Dendritic cell treated with granulocyte-macrophage colony-stimulating factor and Interleukin-4, amounts not matched to agents 40 ng/mL and 50 ng/mL, for 4 days (primary cell): ENCODE results near the gene MINDY3.

Experiments
- H3K27ac Mint-ChIP-seq: one replicate; pipeline ENCODE4 v1.8.0; 2022; ENCODE audit warnings: mild to moderate bottlenecking, mixed read lengths
- H3K27me3 Mint-ChIP-seq: one replicate; pipeline ENCODE4 v1.8.0; 2022; ENCODE audit warnings: mild to moderate bottlenecking, mixed read lengths
- H3K36me3 Mint-ChIP-seq: one replicate; pipeline ENCODE4 v1.8.0; 2022; ENCODE audit warnings: low read depth, mixed read lengths
- H3K4me1 Mint-ChIP-seq: one replicate; pipeline ENCODE4 v1.8.0; 2022; ENCODE audit warnings: low read depth, mixed read lengths
- H3K4me3 Mint-ChIP-seq: one replicate; pipeline ENCODE4 v1.8.0; 2022; ENCODE audit warnings: mild to moderate bottlenecking, moderate library complexity, mixed read lengths
- H3K9me3 Mint-ChIP-seq: one replicate; pipeline ENCODE4 v1.8.0; 2022; ENCODE audit warnings: mixed read lengths
- intact Hi-C: fragments of 100-400 bp; cut with micrococcal nuclease; formaldehyde crosslinking; loops from one replicate; pipeline ENCODE4 v1.15.0; 2022

Gene MINDY3

DNA sequence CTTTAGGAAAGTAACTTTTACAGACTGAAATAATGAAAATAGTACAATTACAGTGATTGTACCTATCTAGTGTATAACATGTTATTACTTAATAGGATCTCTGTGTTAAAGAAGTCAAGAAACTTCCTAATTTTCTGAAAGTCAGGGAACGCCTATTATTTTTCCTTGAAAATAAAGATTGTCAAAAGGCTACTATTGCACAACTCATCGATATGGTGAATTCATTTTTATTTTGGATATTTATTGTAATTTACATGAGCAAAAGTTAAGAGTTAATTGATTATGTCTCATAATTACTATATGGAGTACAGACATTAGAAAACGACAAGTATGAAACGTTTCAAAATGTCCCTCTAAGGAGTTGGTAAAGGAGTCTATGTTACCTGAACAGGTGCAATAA is 12.8 kb downstream of the MINDY3 start:
- Mint-ChIP-seq H3K27me3 (no peaks in the 10 kb centered on the region), H3K4me3 (no peak overlapping the region), H3K9me3 (peaks cover 29% of the 10 kb centered on the region), H3K4me1 (peaks cover 32% of the 10 kb centered on the region), H3K27ac (no peak overlapping the region), H3K36me3 (peaks cover 36% of the 10 kb centered on the region)
- intact Hi-C loops = no loop called here

DNA sequence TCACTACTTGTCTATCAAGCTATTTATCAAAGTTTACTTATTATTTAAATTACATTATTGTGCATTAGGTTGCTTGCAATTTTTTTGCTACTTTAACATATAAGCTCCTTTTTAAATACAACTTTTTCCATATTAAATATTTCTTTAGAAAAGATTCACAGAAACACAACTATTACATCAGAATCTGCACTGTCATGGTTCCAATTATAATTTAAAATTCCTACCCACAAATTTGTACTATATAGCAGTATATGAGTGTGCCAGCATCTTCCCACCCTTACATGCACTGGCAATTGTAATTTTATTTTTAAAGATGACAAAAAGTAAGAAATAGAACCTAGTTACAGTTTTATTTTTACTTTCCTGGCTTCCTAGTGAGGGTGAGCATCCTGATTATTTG is 15.8 kb downstream of the MINDY3 start:
- Mint-ChIP-seq H3K4me1 (peaks cover 30% of the 10 kb centered on the region), H3K27me3 (no peaks in the 10 kb centered on the region), H3K27ac (no peak overlapping the region), H3K36me3 (peaks cover 9% of the 10 kb centered on the region), H3K4me3 (no peak overlapping the region), H3K9me3 (no peaks in the 10 kb centered on the region)
- intact Hi-C loops = no loop called here

DNA sequence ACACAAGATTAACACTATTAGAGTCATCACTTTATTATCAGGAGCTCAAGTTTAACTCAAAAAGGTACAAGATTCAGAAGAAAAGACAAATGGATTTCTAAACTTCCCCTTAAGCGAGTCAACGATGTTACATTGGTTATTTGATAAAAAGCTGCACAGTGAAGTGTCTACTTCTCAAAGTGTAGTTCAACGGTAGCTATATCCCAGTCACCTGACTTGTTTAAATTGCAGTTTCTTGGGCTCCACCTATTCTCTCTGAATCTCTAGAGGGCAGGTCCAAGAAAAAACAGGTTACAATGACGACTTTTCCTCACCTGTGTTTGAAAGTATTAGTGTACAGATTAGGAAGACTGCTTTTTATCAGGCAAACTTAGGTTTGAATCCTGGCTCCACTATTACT is 16.6 kb downstream of the MINDY3 start:
- Mint-ChIP-seq H3K4me1 (peaks cover 23% of the 10 kb centered on the region), H3K36me3 (peaks cover 13% of the 10 kb centered on the region), H3K4me3 (no peak overlapping the region), H3K27ac (no peak overlapping the region), H3K27me3 (no peaks in the 10 kb centered on the region), H3K9me3 (no peaks in the 10 kb centered on the region)
- intact Hi-C loops = no loop called here

DNA sequence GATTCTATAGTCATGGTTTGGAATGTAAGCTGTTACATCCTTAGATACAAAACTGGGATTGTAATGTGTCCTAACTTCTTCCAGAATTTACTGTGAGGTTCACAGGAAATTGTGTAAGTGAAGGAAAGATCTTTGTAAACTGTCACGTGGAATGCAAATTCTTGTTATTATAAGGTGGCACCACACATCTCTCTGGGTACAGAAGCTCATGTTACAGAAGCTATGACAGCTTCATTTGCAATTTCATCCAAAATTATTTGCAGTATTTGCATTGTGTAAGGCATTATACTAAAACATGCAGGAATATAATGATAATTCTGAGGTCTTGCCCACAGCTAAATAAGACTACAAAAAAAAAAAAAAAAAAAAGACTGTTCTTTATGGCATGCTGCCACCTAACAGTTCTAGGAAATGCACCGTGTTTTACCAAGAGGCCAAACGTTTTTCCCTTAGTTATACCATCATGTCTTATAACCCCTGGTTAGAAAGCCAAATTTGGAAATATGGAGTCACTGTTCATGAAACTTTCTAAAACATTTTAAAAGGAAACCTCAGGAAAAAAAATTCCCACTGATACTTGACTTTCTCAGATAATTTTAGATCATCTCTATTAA is 17.6 kb downstream of the MINDY3 start:
- Mint-ChIP-seq H3K36me3 (peaks cover 7% of the 10 kb centered on the region), H3K9me3 (no peaks in the 10 kb centered on the region), H3K27ac (no peak overlapping the region), H3K4me1 (peaks cover 23% of the 10 kb centered on the region), H3K4me3 (no peak overlapping the region), H3K27me3 (no peaks in the 10 kb centered on the region)
- intact Hi-C loops = no loop called here

DNA sequence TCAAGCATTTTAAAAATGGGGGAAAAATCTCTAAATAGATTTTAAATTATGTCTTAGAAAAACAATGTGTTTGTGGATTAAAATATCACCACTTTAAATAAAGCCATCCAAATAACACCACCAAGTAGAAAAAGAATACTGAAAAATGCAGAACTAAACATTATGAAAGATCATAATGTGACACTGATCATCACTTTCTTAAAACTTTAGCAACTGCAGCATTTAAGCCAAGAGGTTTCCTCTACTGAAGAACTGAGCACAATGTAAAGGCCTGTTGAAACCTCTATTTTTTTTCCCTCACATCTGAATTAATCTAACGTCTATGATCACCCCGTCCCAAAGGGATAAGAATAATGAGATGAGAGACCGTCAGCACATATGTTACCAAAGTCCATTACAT is 18.6 kb downstream of the MINDY3 start:
- intact Hi-C loops = no loop called here
- Mint-ChIP-seq H3K27ac (no peak overlapping the region), H3K36me3 (peaks cover 5% of the 10 kb centered on the region), H3K9me3 (no peaks in the 10 kb centered on the region), H3K27me3 (no peaks in the 10 kb centered on the region), H3K4me1 (peaks cover 23% of the 10 kb centered on the region), H3K4me3 (no peak overlapping the region)

DNA sequence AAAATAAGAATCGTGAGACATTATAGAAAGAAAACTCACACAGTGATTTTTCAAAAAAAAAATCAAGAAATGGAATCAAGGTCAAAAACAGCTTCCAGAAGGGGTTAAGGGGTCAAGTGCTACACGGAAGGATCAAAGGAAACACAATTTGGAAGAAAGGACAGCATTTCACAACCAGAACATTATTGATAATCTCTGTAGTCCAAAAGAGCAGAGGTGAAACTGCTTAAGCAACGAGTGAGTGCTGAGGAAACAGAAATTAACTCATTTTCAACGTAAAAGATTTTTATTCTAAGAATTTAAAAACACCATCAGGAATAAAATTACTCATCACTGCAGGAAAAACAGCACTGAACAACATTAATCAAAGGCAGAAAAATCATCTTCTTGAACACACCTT is 23.5 kb downstream of the MINDY3 start:
- no peaks in the 10 kb centered on the region for H3K9me3 Mint-ChIP-seq

DNA sequence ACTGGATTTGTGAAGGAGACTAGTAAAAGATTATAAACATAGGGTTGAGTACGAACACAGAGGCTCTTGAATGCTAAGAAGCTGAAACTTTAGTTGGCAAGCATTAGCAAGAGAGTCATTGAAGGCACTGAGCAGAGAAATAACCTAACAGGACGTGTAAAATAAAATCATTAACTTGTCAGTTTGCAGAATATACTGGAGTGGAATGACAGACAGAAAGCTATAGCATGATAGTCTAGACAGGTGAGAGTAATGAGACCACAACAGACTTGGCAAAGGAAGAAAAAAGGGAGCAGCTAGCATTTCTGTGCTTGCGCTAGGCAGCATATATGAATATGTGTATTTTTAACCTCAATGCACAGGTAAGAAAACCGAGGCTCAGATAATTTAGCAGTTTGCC is 30.8 kb downstream of the MINDY3 start:
- intact Hi-C loops = no loop called here
- no peak overlapping the region for H3K27ac Mint-ChIP-seq
- no peaks in the 10 kb centered on the region for H3K4me1 Mint-ChIP-seq
- no peaks in the 10 kb centered on the region for H3K27me3 Mint-ChIP-seq
- H3K4me3 Mint-ChIP-seq = no peak overlapping the region
- peaks cover 68% of the 10 kb centered on the region for H3K36me3 Mint-ChIP-seq
- no peaks in the 10 kb centered on the region for H3K9me3 Mint-ChIP-seq

More for the DNA sequence above, 23.5 kb downstream of the MINDY3 start:
- Mint-ChIP-seq H3K4me3 (no peak overlapping the region), H3K4me1 (peaks cover 5% of the 10 kb centered on the region), H3K27ac (no peak overlapping the region), H3K27me3 (no peaks in the 10 kb centered on the region), H3K36me3 (peaks cover 24% of the 10 kb centered on the region)
- intact Hi-C loops = no loop called here

DNA sequence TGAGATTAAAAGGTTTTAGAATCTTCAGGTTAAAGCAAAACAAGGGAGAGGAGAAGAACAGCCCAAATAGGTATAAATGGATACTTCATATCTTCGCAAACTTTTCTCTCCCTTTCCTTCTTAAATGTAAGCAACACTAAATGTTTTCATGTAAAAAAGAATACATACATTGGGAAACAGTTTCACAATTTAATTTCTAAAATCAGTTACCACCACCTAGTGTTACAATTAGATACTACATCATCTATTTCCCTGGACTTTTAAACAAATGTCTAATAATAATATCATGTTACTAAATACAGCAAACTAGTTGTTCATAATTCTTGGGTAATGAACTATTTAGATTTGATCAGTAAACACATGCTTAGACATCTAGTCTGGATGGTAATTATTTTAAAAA is 35.8 kb downstream of the MINDY3 start:
- no peaks in the 10 kb centered on the region for H3K9me3 Mint-ChIP-seq
- H3K27me3 Mint-ChIP-seq = no peaks in the 10 kb centered on the region
- intact Hi-C loops = no loop called here
- peaks cover 61% of the 10 kb centered on the region for H3K36me3 Mint-ChIP-seq
- H3K27ac Mint-ChIP-seq = no peak overlapping the region
- no peak overlapping the region for H3K4me3 Mint-ChIP-seq
- H3K4me1 Mint-ChIP-seq = no peaks in the 10 kb centered on the region

DNA sequence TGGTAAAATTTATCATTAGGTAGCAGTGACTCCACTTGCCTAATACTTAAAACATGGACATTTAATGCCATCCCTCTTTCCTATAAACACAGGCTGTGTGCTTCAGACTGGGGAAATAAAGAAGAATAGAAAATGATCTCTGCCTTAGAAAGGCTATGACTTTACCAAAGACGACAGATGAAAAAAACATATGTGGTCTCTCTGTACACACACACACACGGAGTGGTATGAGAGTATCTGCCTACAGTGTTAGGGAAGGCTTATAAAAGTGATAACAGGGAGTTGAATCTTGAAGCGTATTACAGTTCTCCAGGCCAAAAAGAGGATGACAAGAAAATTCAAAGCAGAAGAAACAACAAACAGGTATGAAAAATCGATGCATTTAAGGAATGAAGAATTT is 38.2 kb downstream of the MINDY3 start:
- peaks cover 65% of the 10 kb centered on the region for H3K36me3 Mint-ChIP-seq
- H3K9me3 Mint-ChIP-seq = no peaks in the 10 kb centered on the region
- H3K27me3 Mint-ChIP-seq = no peaks in the 10 kb centered on the region
- intact Hi-C loops = no loop called here
- no peak overlapping the region for H3K4me3 Mint-ChIP-seq
- H3K4me1 Mint-ChIP-seq = peaks cover 12% of the 10 kb centered on the region
- H3K27ac Mint-ChIP-seq = no peak overlapping the region

DNA sequence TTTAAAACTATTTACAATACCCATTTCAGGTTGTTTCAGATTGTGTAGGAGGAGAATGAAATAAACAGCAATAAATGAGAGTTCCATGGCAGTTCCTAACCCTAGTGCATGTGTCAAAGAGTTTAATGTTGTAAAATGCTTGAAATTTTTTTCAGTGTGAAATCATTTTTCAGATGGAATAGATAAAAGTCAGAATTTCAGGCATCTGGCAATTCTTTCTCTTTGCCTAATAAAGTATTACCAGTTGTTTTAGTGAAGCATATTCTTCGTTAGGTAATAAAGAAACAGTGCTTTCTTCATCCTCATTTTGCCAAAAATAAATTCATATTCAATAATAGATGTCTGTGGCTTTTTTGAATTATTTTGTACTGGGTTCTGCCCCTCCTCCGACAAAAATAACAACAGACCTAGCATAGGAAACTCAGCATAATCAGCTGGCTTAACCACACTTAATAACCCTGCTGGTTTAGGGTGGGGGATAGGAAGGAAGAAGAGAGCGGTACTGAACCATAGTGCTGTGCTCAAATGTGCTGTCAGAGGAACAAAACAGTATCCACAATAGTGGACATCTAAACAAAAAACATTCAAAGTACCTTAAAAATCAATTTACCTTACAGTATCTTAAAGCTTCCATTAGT is 39.1 kb downstream of the MINDY3 start:
- Mint-ChIP-seq H3K4me1 (peaks cover 12% of the 10 kb centered on the region), H3K4me3 (no peak overlapping the region), H3K36me3 (peaks cover 65% of the 10 kb centered on the region), H3K9me3 (no peaks in the 10 kb centered on the region), H3K27ac (no peak overlapping the region), H3K27me3 (no peaks in the 10 kb centered on the region)
- intact Hi-C loops = no loop called here

DNA sequence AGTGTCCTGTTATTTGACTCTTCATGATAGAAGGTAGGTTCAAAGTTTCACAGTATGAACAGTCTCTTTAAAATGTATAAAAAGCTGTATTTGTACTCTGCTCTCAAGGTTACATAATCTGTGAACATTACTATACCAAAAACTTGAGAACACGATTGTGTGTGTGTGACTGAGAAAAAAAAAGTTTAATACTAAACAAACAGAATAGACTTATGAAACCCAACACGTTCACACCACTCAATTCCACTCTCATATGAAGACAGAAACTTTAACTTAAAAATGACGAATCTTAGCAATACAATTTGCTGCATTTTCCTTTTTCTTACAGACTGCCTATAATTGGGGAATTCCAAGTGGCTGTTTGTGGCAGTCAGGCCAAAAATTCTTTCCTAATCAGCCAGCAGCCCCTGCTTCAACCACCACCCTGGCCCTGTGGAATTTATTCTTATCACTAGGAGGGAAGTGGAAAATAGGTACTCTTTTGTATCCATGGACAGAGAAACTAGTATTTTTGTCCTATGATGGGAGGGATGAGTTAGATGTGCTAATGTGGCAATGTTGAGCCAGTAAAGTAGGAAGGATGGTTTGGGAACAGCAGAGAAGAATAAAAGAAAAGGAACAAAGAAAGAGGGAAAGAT is 42.8 kb downstream of the MINDY3 start:
- Mint-ChIP-seq H3K4me3 (no peak overlapping the region), H3K4me1 (peaks cover 12% of the 10 kb centered on the region), H3K9me3 (no peaks in the 10 kb centered on the region), H3K27me3 (no peaks in the 10 kb centered on the region), H3K27ac (no peak overlapping the region), H3K36me3 (peaks cover 77% of the 10 kb centered on the region)
- intact Hi-C loops = no loop called here

DNA sequence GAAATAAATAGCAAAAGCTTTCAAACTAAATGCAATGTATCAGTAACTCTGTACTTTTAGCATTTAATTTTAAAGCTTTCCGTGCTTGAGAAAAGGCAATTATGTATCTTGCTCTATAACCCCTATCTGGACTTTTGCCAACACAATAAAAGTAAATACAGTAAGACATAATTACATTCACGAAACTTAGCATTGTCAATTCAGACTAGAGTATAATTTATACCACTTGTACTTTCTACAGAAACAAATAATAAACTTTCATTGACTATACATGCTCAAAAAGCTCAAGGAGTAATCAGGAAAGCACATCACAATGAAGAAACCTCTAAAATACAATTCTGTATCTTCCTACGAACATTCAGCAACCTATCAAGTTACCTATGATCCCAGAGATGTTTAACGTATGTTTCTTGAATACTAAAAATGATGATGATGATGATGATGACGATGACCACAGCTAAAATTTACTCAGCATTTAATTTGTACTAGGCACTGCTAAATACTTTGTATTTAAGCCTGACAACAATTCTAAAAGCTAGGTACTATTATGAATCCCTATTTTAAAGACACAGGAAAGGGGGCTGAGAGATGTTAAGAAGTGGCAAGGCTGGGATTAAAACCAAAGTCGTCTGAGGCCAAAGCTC is 44.9 kb downstream of the MINDY3 start:
- Mint-ChIP-seq H3K27me3 (no peaks in the 10 kb centered on the region), H3K4me1 (peaks cover 12% of the 10 kb centered on the region), H3K4me3 (no peak overlapping the region), H3K27ac (no peak overlapping the region), H3K36me3 (peaks cover 69% of the 10 kb centered on the region), H3K9me3 (no peaks in the 10 kb centered on the region)
- intact Hi-C loops = no loop called here

DNA sequence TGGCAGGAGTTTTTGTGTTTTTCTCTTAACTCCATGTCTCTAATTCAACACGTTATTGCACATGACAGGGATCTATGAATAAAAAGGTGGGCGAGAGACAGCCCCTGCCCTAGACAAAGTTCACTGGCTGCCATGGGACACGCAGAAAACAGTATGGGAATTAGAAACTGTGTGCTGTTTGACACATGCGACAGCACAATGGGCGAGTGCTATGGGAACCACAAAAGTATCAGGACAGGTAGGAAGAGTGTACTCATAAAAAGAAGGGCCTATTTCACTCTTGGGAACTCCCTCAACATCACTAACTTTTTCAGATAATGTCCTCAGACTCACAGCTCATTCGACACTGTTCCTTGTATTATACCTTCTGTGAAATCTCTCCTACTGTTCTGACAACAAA is 45.7 kb downstream of the MINDY3 start:
- Mint-ChIP-seq H3K36me3 (peaks cover 61% of the 10 kb centered on the region), H3K27me3 (no peaks in the 10 kb centered on the region), H3K4me3 (no peak overlapping the region), H3K9me3 (no peaks in the 10 kb centered on the region), H3K27ac (no peak overlapping the region), H3K4me1 (peaks cover 12% of the 10 kb centered on the region)
- intact Hi-C loops = no loop called here

DNA sequence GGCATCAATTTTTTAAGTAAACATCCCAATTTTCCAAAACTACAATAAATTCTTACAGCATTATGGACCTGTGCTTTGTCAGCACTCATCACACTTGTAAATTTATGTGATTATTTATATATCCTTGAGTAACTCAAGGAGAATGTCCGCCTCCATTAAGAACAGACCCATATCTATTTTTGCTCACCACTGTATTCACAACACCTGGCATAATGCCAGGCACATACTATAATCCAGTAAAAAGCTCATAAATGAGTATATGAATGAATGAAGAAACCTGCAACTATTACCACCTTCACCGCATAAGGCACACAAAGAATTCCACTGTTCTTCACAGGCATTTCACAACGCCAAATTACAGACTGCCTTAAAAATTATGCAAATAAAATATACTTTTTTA is 46.9 kb downstream of the MINDY3 start:
- H3K27me3 Mint-ChIP-seq = no peaks in the 10 kb centered on the region
- H3K9me3 Mint-ChIP-seq = no peaks in the 10 kb centered on the region
- no peak overlapping the region for H3K27ac Mint-ChIP-seq
- H3K4me3 Mint-ChIP-seq = no peak overlapping the region
- H3K4me1 Mint-ChIP-seq = peaks cover 7% of the 10 kb centered on the region
- peaks cover 53% of the 10 kb centered on the region for H3K36me3 Mint-ChIP-seq
- intact Hi-C loops = no loop called here
